ENCODE measurements around the gene PRDM16. TPM values are rescaled to one million over a fixed set of nuclear protein-coding genes. Genes with fewer than 3 reads are reported as not detected.

Gene PRDM16
- total RNA-seq, 1 experiment from 2014 or later, result 0.04 TPM

GRCh38 chr1:3234281-3234680, 165.3 kb downstream of the PRDM16 start:
- no peaks in the 10 kb centered on the region for H3K9me2 ChIP-seq (replicated peaks; ENCODE audit: low read length)
- BruUV-seq (replicated peaks), result no TSS peak

DNA sequence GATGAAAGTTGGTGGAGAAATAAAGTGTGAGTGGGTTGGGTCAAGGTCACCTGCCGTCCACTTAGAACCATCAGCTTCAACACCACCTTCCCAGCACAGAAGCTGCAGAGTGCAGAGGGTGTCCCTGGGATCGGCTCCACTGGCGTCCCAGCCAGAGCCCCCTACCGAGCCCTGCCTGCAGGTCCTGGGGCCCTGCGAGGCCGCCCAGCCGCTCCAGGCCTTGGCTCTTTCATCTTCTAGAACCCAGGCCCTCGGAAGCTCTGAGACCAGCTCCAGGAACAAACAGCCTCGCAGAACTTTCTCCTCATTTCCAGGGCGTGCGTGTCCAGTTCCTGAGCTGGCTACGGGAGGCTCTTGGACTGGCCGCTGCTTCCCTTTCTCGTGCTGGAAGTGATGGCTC, 166.0 kb downstream of the PRDM16 start:
- no peak for DNase-seq
- ChIA-PET CTCF (no interaction called here), POLR2A (ENCODE audit: unreplicated experiment) (no interaction called here)

More at GRCh38 chr1:3234281-3234680, 165.3 kb downstream of the PRDM16 start:
- no peaks in the 10 kb centered on the region for H3K9me3 ChIP-seq (ENCODE audit: low read length)
- H2AFZ ChIP-seq (ENCODE audit: low read length), result no peak overlapping the region
- DNase-seq (no peak), ATAC-seq (no peak)
- H3F3A ChIP-seq (ENCODE audit: low read length, unreplicated experiment), result no peaks in the 10 kb centered on the region
- H3K4me1 ChIP-seq (ENCODE audit: insufficient read depth, low read length), result no peaks in the 10 kb centered on the region
- H3K36me3 ChIP-seq (ENCODE audit: low read depth, low read length), result no peaks in the 10 kb centered on the region
- TF ChIP-seq EZH2phosphoT487 (IDR thresholded peaks at IDR 0.05; ENCODE audit: borderline replicate concordance, low read length), result no peak
- TF ChIP-seq, protein P1, sequence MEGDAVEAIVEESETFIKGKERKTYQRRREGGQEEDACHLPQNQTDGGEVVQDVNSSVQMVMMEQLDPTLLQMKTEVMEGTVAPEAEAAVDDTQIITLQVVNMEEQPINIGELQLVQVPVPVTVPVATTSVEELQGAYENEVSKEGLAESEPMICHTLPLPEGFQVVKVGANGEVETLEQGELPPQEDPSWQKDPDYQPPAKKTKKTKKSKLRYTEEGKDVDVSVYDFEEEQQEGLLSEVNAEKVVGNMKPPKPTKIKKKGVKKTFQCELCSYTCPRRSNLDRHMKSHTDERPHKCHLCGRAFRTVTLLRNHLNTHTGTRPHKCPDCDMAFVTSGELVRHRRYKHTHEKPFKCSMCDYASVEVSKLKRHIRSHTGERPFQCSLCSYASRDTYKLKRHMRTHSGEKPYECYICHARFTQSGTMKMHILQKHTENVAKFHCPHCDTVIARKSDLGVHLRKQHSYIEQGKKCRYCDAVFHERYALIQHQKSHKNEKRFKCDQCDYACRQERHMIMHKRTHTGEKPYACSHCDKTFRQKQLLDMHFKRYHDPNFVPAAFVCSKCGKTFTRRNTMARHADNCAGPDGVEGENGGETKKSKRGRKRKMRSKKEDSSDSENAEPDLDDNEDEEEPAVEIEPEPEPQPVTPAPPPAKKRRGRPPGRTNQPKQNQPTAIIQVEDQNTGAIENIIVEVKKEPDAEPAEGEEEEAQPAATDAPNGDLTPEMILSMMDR (conservative IDR thresholded peaks at IDR 0.05; ENCODE audit: low read depth, low read length), result no peak
- TF ChIP-seq EZH2 (IDR thresholded peaks at IDR 0.05; ENCODE audit: low read length, unreplicated experiment), result no peak
- intact Hi-C loops (cut with micrococcal nuclease), result no loop called here
- no peaks in the 10 kb centered on the region for H4K20me1 ChIP-seq (ENCODE audit: low read length)
- ChIA-PET CTCF (no interaction called here), POLR2A (ENCODE audit: unreplicated experiment) (no interaction called here)
- H3K27ac ChIP-seq (ENCODE audit: low read length), result no peak overlapping the region
- H3K79me2 ChIP-seq (ENCODE audit: low read length), result no peaks in the 10 kb centered on the region
- peaks cover 100% of the 10 kb centered on the region for H3K27me3 ChIP-seq (ENCODE audit: low read length)
- H3K4me2 ChIP-seq (ENCODE audit: low read length), result no peak overlapping the region
- no peak overlapping the region for H3K4me3 ChIP-seq (ENCODE audit: low read length)
- no peak overlapping the region for H3K9ac ChIP-seq (ENCODE audit: low read length)

DNA sequence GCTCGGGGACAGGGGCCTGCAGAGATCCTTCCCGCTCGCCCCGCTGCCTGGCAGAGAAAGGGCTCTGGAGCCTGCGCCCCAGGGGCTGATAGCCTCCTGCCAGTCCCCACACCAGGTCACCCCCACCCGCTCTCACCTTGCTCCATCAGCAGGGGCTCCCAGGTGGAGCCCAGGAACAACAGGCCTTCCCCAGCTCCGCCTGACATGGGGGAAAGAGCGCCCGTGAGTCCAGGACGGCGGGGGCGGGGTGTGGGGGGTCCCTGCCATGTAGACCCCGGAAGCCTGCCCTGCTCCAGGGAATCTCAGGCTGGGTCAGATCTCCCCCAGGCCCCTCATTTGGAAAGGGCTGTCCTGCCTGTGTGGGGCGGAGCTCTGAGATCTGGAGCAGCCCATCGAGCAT, 166.5 kb downstream of the PRDM16 start:
- TF ChIP-seq EZH2 (IDR thresholded peaks at IDR 0.05; ENCODE audit: low read length, unreplicated experiment), result no peak
- intact Hi-C loops (cut with micrococcal nuclease), result no loop called here
- H3F3A ChIP-seq (ENCODE audit: low read length, unreplicated experiment), result no peaks in the 10 kb centered on the region
- H4K20me1 ChIP-seq (ENCODE audit: low read length), result no peaks in the 10 kb centered on the region
- DNase-seq, result no peak
- no TSS peak for BruUV-seq (replicated peaks)
- CTCF ChIA-PET, result no interaction called here
- no peak for ATAC-seq
- no peak overlapping the region for H3K4me3 ChIP-seq (ENCODE audit: low read length)
- H3K9me2 ChIP-seq (replicated peaks; ENCODE audit: low read length), result no peaks in the 10 kb centered on the region
- H3K27me3 ChIP-seq (ENCODE audit: low read length), result peaks cover 99% of the 10 kb centered on the region
- no peaks in the 10 kb centered on the region for H3K9me3 ChIP-seq (ENCODE audit: low read length)
- H3K36me3 ChIP-seq (ENCODE audit: low read depth, low read length), result no peaks in the 10 kb centered on the region
- POLR2A ChIA-PET (ENCODE audit: unreplicated experiment), result no interaction called here
- no peak overlapping the region for H3K9ac ChIP-seq (ENCODE audit: low read length)
- no peak overlapping the region for H3K4me2 ChIP-seq (ENCODE audit: low read length)
- no peaks in the 10 kb centered on the region for H3K4me1 ChIP-seq (ENCODE audit: insufficient read depth, low read length)
- H3K27ac ChIP-seq (ENCODE audit: low read length), result no peak overlapping the region
- H2AFZ ChIP-seq (ENCODE audit: low read length), result no peak overlapping the region
- H3K79me2 ChIP-seq (ENCODE audit: low read length), result no peaks in the 10 kb centered on the region

More for the DNA sequence above, 166.0 kb downstream of the PRDM16 start:
- no peak overlapping the region for H3K9ac ChIP-seq (ENCODE audit: low read length)
- H3F3A ChIP-seq (ENCODE audit: low read length, unreplicated experiment), result no peaks in the 10 kb centered on the region
- no peak overlapping the region for H2AFZ ChIP-seq (ENCODE audit: low read length)
- no peak overlapping the region for H3K4me3 ChIP-seq (ENCODE audit: low read length)
- H3K36me3 ChIP-seq (ENCODE audit: low read depth, low read length), result no peaks in the 10 kb centered on the region
- no peak overlapping the region for H3K4me2 ChIP-seq (ENCODE audit: low read length)
- no peaks in the 10 kb centered on the region for H3K4me1 ChIP-seq (ENCODE audit: insufficient read depth, low read length)
- no peak overlapping the region for H3K27ac ChIP-seq (ENCODE audit: low read length)
- TF ChIP-seq, protein P1 (conservative IDR thresholded peaks at IDR 0.05; ENCODE audit: low read depth, low read length), result no peak
- no peak for TF ChIP-seq EZH2 (IDR thresholded peaks at IDR 0.05; ENCODE audit: low read length, unreplicated experiment)
- no TSS peak for BruUV-seq (replicated peaks)
- no peaks in the 10 kb centered on the region for H3K9me2 ChIP-seq (replicated peaks; ENCODE audit: low read length)
- peaks cover 99% of the 10 kb centered on the region for H3K27me3 ChIP-seq (ENCODE audit: low read length)
- no peaks in the 10 kb centered on the region for H4K20me1 ChIP-seq (ENCODE audit: low read length)
- no peaks in the 10 kb centered on the region for H3K79me2 ChIP-seq (ENCODE audit: low read length)
- no peak for ATAC-seq
- H3K9me3 ChIP-seq (ENCODE audit: low read length), result no peaks in the 10 kb centered on the region
- intact Hi-C loops (cut with micrococcal nuclease), result no loop called here
